ENCODE measurements around the gene GRAP2.

GRCh38 chr22:39966470-39966869 is 65.6 kb downstream of the GRAP2 start:
- TF ChIP-seq EP300 (IDR thresholded peaks at IDR 0.05) = no peak
- TF ChIP-seq CTCF (IDR thresholded peaks at IDR 0.05) = no peak
- TF ChIP-seq POLR2A (IDR thresholded peaks at IDR 0.05) = no peak
- no peak for TF ChIP-seq POLR2AphosphoS5 (IDR thresholded peaks at IDR 0.05)
